SK-N-SH (cell line): ENCODE results near the gene EPB41L4B. TPM values are rescaled to one million over a fixed set of nuclear protein-coding genes. Genes with fewer than 3 reads are reported as not detected.
"Not testable (repeated sequence)": the region's sequence is repeated elsewhere in the genome, so short reads cannot be mapped to it uniquely, and the experiment has no call there.

Experiments used
- CTCF ChIA-PET: fragments of 300-600, 350-600 bp; formaldehyde crosslinking; extraction: SDS; loops from one replicate; lab custom pipeline; 2021; lab: Yijun Ruan, JAX
- POLR2A ChIA-PET: fragments of 350-600 bp; sonication (Branson Sonifier 250); formaldehyde crosslinking; extraction: SDS; loops from one replicate; lab custom pipeline; 2020; ENCODE audit warnings: antibody characterized with exemption, inconsistent platforms; lab: Yijun Ruan, JAX
- DNase-seq: peaks from one replicate; pipeline ENCODE4 v3.0.0; 2012
- H2AFZ ChIP-seq: fragments of 200-600 bp; sonication (generic); 2 replicates; pipeline ENCODE4 v1.8.1; 2016; ENCODE audit warnings: antibody characterized with exemption, mild to moderate bottlenecking, low read depth
- H3F3A ChIP-seq: fragments of 200-600 bp; sonication (generic); replicated peaks from 2 replicates; pipeline ENCODE3; 2016; ENCODE audit warnings: antibody characterized with exemption, mild to moderate bottlenecking; ENCODE audit not compliant: insufficient read depth
- H3K27ac ChIP-seq, 2 experiments: fragments of 200-500 bp in 1 of 2; fragments of 200-600 bp in 1 of 2; sonication (Bioruptor generic) in 1 of 2; sonication (generic), shearing (Covaris generic) in 1 of 2; 2 replicates each; pipeline versions ENCODE4 v1.5.1 to v1.6.1; 2014 to 2016; ENCODE audit warnings: low read depth in 2 of 2, inconsistent platforms in 1 of 2, low read length in 1 of 2, mild to moderate bottlenecking in 1 of 2, mixed read lengths in 1 of 2
- H3K27me3 ChIP-seq: fragments of 200-600 bp; sonication (generic), shearing (Covaris generic); 2 replicates; pipeline ENCODE4 v1.6.1; 2016; ENCODE audit warnings: mixed run types; ENCODE audit not compliant: insufficient read depth
- H3K36me3 ChIP-seq, 2 experiments: fragments of 200-500 bp in 1 of 2; fragments of 200-600 bp in 1 of 2; sonication (Bioruptor generic) in 1 of 2; sonication (generic) in 1 of 2; replicated peaks in 1 of 2; 2 replicates each; pipeline versions ENCODE3 to v1.5.1; 2014 to 2016; ENCODE audit warnings: low read length in 1 of 2, mild to moderate bottlenecking in 1 of 2; ENCODE audit not compliant: insufficient read depth in 2 of 2, control insufficient read depth in 1 of 2
- H3K4me1 ChIP-seq, 2 experiments: fragments of 200-500 bp in 1 of 2; fragments of 200-600 bp in 1 of 2; sonication (Bioruptor generic) in 1 of 2; sonication (generic), shearing (Covaris generic) in 1 of 2; 2 replicates each; pipeline versions ENCODE4 v1.5.1 to v1.6.1; 2014 to 2016; ENCODE audit warnings: low read depth in 1 of 2, low read length in 1 of 2, mixed run types in 1 of 2; ENCODE audit not compliant: insufficient read depth in 2 of 2, control insufficient read depth in 1 of 2
- H3K4me2 ChIP-seq: fragments of 200-600 bp; sonication (generic), shearing (Covaris generic); 2 replicates; pipeline ENCODE4 v1.6.1; 2017; ENCODE audit warnings: mixed run types
- H3K4me3 ChIP-seq, 2 experiments: fragments of 200-500 bp in 1 of 2; fragments of 200-600 bp in 1 of 2; sonication (Bioruptor generic) in 1 of 2; sonication (generic), shearing (Covaris generic) in 1 of 2; 2 replicates each; pipeline versions ENCODE4 v1.5.1 to v1.8.1; 2014 to 2016; ENCODE audit warnings: low read depth in 2 of 2, inconsistent platforms in 1 of 2, low read length in 1 of 2, mild to moderate bottlenecking in 1 of 2, mixed read lengths in 1 of 2, moderate library complexity in 1 of 2
- H3K79me2 ChIP-seq: fragments of 200-600 bp; sonication (generic); 2 replicates; pipeline ENCODE4 v1.8.1; 2017; ENCODE audit warnings: mild to moderate bottlenecking; ENCODE audit not compliant: insufficient read depth
- H3K9ac ChIP-seq: fragments of 200-600 bp; sonication (generic); 2 replicates; pipeline ENCODE4 v1.6.1; 2017; ENCODE audit warnings: mixed run types
- H3K9me2 ChIP-seq: fragments of 200-600 bp; sonication (generic); 2 replicates; pipeline ENCODE4 v1.6.1; 2017; ENCODE audit warnings: mixed run types
- H3K9me3 ChIP-seq: fragments of 200-600 bp; sonication (generic); 2 replicates; pipeline ENCODE4 v1.6.1; 2017; ENCODE audit warnings: mixed run types, mild to moderate bottlenecking, moderate library complexity
- H4K20me1 ChIP-seq: fragments of 200-600 bp; sonication (generic); 2 replicates; pipeline ENCODE4 v1.6.1; 2017; ENCODE audit warnings: mild to moderate bottlenecking, mixed run types; ENCODE audit not compliant: insufficient read depth
- CHD2 ChIP-seq: fragments of 150-350 bp; IDR thresholded peaks from 2 replicates; pipeline ENCODE4 v1.6.1; 2018; ENCODE audit warnings: low read length; ENCODE audit not compliant: partially characterized antibody
- CTCF ChIP-seq: fragments of 200-600 bp; sonication (generic); IDR thresholded peaks from 2 replicates; pipeline ENCODE4 v1.6.1; 2017; ENCODE audit warnings: antibody characterized with exemption, mild to moderate bottlenecking, moderate library complexity
- EP300 ChIP-seq, 2 experiments: IDR thresholded peaks; 2 replicates each; pipeline versions ENCODE4 v1.4.0 to v1.6.1; 2012; ENCODE audit warnings: borderline replicate concordance in 1 of 2, low read depth in 1 of 2, low read length in 1 of 2
- EZH2phosphoT487 ChIP-seq: fragments of 200-600 bp; sonication (generic); IDR thresholded peaks from 2 replicates; pipeline ENCODE4 v1.6.1; 2017; ENCODE audit warnings: low read depth, mixed run types, mild to moderate bottlenecking, antibody characterized with exemption, moderate library complexity, borderline replicate concordance
- FOXJ3 ChIP-seq: sonication (generic); formaldehyde crosslinking; IDR thresholded peaks from 2 replicates; pipeline ENCODE4 v1.5.1; 2020; ENCODE audit warnings: mild to moderate bottlenecking, missing genetic modification reagents
- GABPA ChIP-seq: IDR thresholded peaks from 2 replicates; pipeline ENCODE4 v1.4.0; 2012; ENCODE audit warnings: low read depth, mild to moderate bottlenecking
- JUND ChIP-seq: IDR thresholded peaks from 2 replicates; pipeline ENCODE4 v1.4.0; 2012
- MAX ChIP-seq: IDR thresholded peaks from 2 replicates; pipeline ENCODE4 v1.4.0; 2012; ENCODE audit warnings: low read depth
- MEF2A ChIP-seq: IDR thresholded peaks from 2 replicates; pipeline ENCODE4 v1.4.0; 2012; ENCODE audit warnings: low read depth, borderline replicate concordance
- MXI1 ChIP-seq: IDR thresholded peaks from 2 replicates; pipeline ENCODE4 v1.6.1; 2012; ENCODE audit warnings: mild to moderate bottlenecking, low read depth, low read length, improper control_type of control experiment
- NFIC ChIP-seq: IDR thresholded peaks from 2 replicates; pipeline ENCODE4 v1.4.0; 2012; ENCODE audit warnings: borderline replicate concordance
- RFX5 ChIP-seq: IDR thresholded peaks from 2 replicates; pipeline ENCODE4 v1.6.1; 2012; ENCODE audit warnings: mild to moderate bottlenecking, improper control_type of control experiment, low read length
- SIN3A ChIP-seq: IDR thresholded peaks from 2 replicates; pipeline ENCODE4 v1.6.1; 2012; ENCODE audit warnings: low read depth, mild to moderate bottlenecking, low read length, moderate library complexity, borderline replicate concordance
- TAF1 ChIP-seq: IDR thresholded peaks from 2 replicates; pipeline ENCODE4 v1.6.1; 2012; ENCODE audit warnings: low read depth, mild to moderate bottlenecking, low read length, moderate library complexity, borderline replicate concordance
- TEAD4 ChIP-seq: IDR thresholded peaks from 2 replicates; pipeline ENCODE4 v1.4.0; 2012; ENCODE audit warnings: mild to moderate bottlenecking, borderline replicate concordance; ENCODE audit not compliant: insufficient read depth
- USF1 ChIP-seq: IDR thresholded peaks from 2 replicates; pipeline ENCODE4 v1.4.0; 2012; ENCODE audit warnings: low read depth, borderline replicate concordance
- YY1 ChIP-seq: IDR thresholded peaks from 2 replicates; pipeline ENCODE4 v1.4.0; 2012; ENCODE audit warnings: low read depth, mild to moderate bottlenecking
- ZBTB33 ChIP-seq: IDR thresholded peaks from 2 replicates; pipeline ENCODE4 v1.4.0; 2012; ENCODE audit warnings: low read depth, borderline replicate concordance
- WGBS: methylation state at CpG from one replicate; pipeline ENCODE4 v1.1.6; 2017; ENCODE audit warnings: low lambda C conversion rate; 5-methylcytosine and 5-hydroxymethylcytosine counted together
- polyA plus RNA-seq, 3 experiments: library from polyadenylated mRNA; depleted of rRNA; stranded (reverse); fragments of >200 nt; gene quantifications; 2 replicates each; pipeline ENCODE4 v1.2.3, GENCODE V29; 2012

EPB41L4B gene
- polyA plus RNA-seq, 1 of the 3 experiments (the other 2 are of a cell fraction) = 0.59 TPM

GRCh38 chr9:109286571-109286977 lies 34.3 kb downstream of the EPB41L4B start:
- H3K4me2 ChIP-seq = no peak overlapping the region
- H3F3A ChIP-seq = no peaks in the 10 kb centered on the region
- H3K9ac ChIP-seq = no peak overlapping the region
- H3K79me2 ChIP-seq = no peaks in the 10 kb centered on the region
- ChIA-PET CTCF (interaction anchor here (2.7 kb wide), 1 partner anchor 43 kb away, joined by 7 read pairs; no protein-coding TSS in a partner anchor), POLR2A (no interaction called here)
- DNase-seq = no peak
- peaks cover 0 to 4% of the 10 kb centered on the region in 2 experiments; a peak in 1 of 4 replicates for H3K4me1 ChIP-seq
- no peak overlapping the region for H3K27ac ChIP-seq
- H4K20me1 ChIP-seq = no peaks in the 10 kb centered on the region
- no peaks in the 10 kb centered on the region for H3K27me3 ChIP-seq
- H3K9me3 ChIP-seq = no peaks in the 10 kb centered on the region
- TF ChIP-seq EZH2phosphoT487 (no peak), GABPA (no peak), TEAD4 (no peak), USF1 (no peak), TAF1 (no peak), MAX (no peak), YY1 (no peak), CHD2 (no peak), MEF2A (no peak), EP300 (IDR thresholded peaks at IDR 0.05; ENCODE audit: borderline replicate concordance in 1 of 2, low read depth in 1 of 2, low read length in 1 of 2) (no peak), FOXJ3 (CRISPR knock-in tag) (no peak), JUND (no peak), CTCF (no peak), NFIC (no peak), MXI1 (no peak), ZBTB33 (no peak), SIN3A (no peak), RFX5 (no peak)
- whole genome bisulfite sequencing = 42% methylated on average over 4 of the region's 4 CpGs
- no peaks in the 10 kb centered on the region for H3K36me3 ChIP-seq
- H3K4me3 ChIP-seq = no peak overlapping the region
- H3K9me2 ChIP-seq = no peaks in the 10 kb centered on the region
- no peak overlapping the region for H2AFZ ChIP-seq

GRCh38 chr9:109283672-109284071 lies 37.2 kb downstream of the EPB41L4B start:
- H3K9me3 ChIP-seq, H2AFZ ChIP-seq, H3K4me3 ChIP-seq, H3K27me3 ChIP-seq, POLR2A ChIA-PET, H3K4me2 ChIP-seq, H3F3A ChIP-seq, CTCF ChIA-PET, H3K36me3 ChIP-seq, H3K9me2 ChIP-seq, H3K27ac ChIP-seq, H4K20me1 ChIP-seq, H3K9ac ChIP-seq, H3K4me1 ChIP-seq, H3K79me2 ChIP-seq, DNase-seq: not testable (repeated sequence)
- WGBS = 33% methylated on average over 2 of the region's 2 CpGs
